A549 (cell line): Measurements from ENCODE around the gene UGT1A10. TPM values are rescaled to one million over a fixed set of nuclear protein-coding genes. Genes with fewer than 3 reads are reported as not detected.

Experiments
- ATAC-seq, 2 experiments: fragments of 200-7000 bp in 1 of 2; fragments of >200 bp in 1 of 2; cut with Nextera tagmentation in 1 of 2; cut with Tn5 transposase in 1 of 2; 3 replicates each; pipeline versions ENCODE4 v1.8.0 to v1.9.1; 2018 to 2020; ENCODE audit warnings: mild to moderate bottlenecking in 1 of 2, moderate library complexity in 1 of 2
- CTCF ChIA-PET: fragments of 300-600 bp; sonication (Branson Sonifier 250); formaldehyde crosslinking; extraction: SDS; loops from one replicate; lab custom pipeline; 2021; ENCODE audit warnings: antibody characterized with exemption, inconsistent platforms; lab: Yijun Ruan, JAX
- POLR2A ChIA-PET: fragments of 350-600 bp; formaldehyde crosslinking; extraction: SDS; loops from one replicate; lab custom pipeline; 2021; ENCODE audit warnings: antibody characterized with exemption, inconsistent platforms; lab: Yijun Ruan, JAX
- DNase-seq, 2 experiments: peaks; one replicate each; pipeline versions ENCODE4 v3.0.0 to v3.0.0-alpha.2; 2011 to 2016; ENCODE audit warnings: low read depth in 1 of 2, low spot score in 1 of 2
- FAIRE-seq: peaks from 2 replicates; lab custom pipeline; 2011; peaks lifted over from hg19 to GRCh38; lab: Jason Lieb, UNC
- H3K27ac ChIP-seq, 2 experiments: fragments of >200 bp; sonication (Bioruptor Twin); formaldehyde crosslinking; 3 replicates each; pipeline ENCODE4 v1.5.1; 2016 to 2017
- H3K4me1 ChIP-seq: fragments of >200 bp; sonication (Bioruptor Twin); formaldehyde crosslinking; 3 replicates; pipeline ENCODE4 v1.6.1; 2016
- H3K4me2 ChIP-seq: fragments of >200 bp; sonication (Bioruptor Twin); formaldehyde crosslinking; 3 replicates; pipeline ENCODE4 v1.6.1; 2016
- H3K4me3 ChIP-seq: fragments of >200 bp; sonication (Bioruptor Twin); formaldehyde crosslinking; 3 replicates; pipeline ENCODE4 v1.5.1; 2016
- H3K9me3 ChIP-seq: fragments of >200 bp; sonication (Bioruptor Twin); formaldehyde crosslinking; 3 replicates; pipeline ENCODE4 v1.6.1; 2016
- ATOH8 ChIP-seq: fragments of 250-450 bp; sonication (Bioruptor Pico); IDR thresholded peaks from 2 replicates; pipeline ENCODE4 v1.5.0; 2020; ENCODE audit warnings: low read depth, mild to moderate bottlenecking, moderate library complexity
- BHLHE40 ChIP-seq: IDR thresholded peaks from 2 replicates; pipeline ENCODE4 v1.6.1; 2012; ENCODE audit warnings: low read depth, low read length, inconsistent platforms
- CHD2 ChIP-seq: fragments of 150-350 bp; IDR thresholded peaks from 2 replicates; pipeline ENCODE4 v1.6.1; 2014; ENCODE audit warnings: low read length; ENCODE audit not compliant: partially characterized antibody
- EP300 ChIP-seq, 2 experiments: fragments of >200 bp; sonication (Bioruptor Twin); formaldehyde crosslinking; IDR thresholded peaks; 2 replicates in 1 of 2; 3 replicates in 1 of 2; pipeline ENCODE4 v1.6.1; 2016 to 2017
- HES2 ChIP-seq: fragments of >200 bp; sonication (Bioruptor Twin); formaldehyde crosslinking; IDR thresholded peaks from 2 replicates; pipeline ENCODE4 v1.6.1; 2016
- HEYL ChIP-seq: fragments of 250-450 bp; sonication (Bioruptor Pico); IDR thresholded peaks from 2 replicates; pipeline ENCODE4 v1.8.0; 2021; ENCODE audit warnings: mild to moderate bottlenecking, moderate library complexity
- HOXB13 ChIP-seq: fragments of 250-450 bp; sonication (Bioruptor Pico); IDR thresholded peaks from 2 replicates; pipeline ENCODE4 v1.5.0; 2020; ENCODE audit warnings: low read depth, mild to moderate bottlenecking, moderate library complexity
- NFE2L2 ChIP-seq: fragments of 150-350 bp; conservative IDR thresholded peaks from 2 replicates; pipeline ENCODE4 v1.6.1; 2014; ENCODE audit warnings: low read length
- NR3C1 ChIP-seq: fragments of >200 bp; sonication (Bioruptor Twin); formaldehyde crosslinking; IDR thresholded peaks from 3 replicates; pipeline ENCODE4 v1.6.1; 2017
- PHF8 ChIP-seq: fragments of 200-600 bp; sonication (generic); IDR thresholded peaks from 2 replicates; pipeline ENCODE4 v1.6.1; 2016; ENCODE audit warnings: low read depth, mild to moderate bottlenecking, antibody characterized with exemption, moderate library complexity, borderline replicate concordance
- RAD21 ChIP-seq, 2 experiments: fragments of >200 bp in 1 of 2; sonication (Bioruptor Twin) in 1 of 2; formaldehyde crosslinking in 1 of 2; IDR thresholded peaks in 1 of 2; conservative IDR thresholded peaks in 1 of 2; 2 replicates in 1 of 2; 3 replicates in 1 of 2; pipeline ENCODE4 v1.6.1; 2012 to 2018; ENCODE audit warnings: inconsistent platforms in 1 of 2
- RARB ChIP-seq: fragments of 250-450 bp; sonication (Bioruptor Pico); IDR thresholded peaks from 2 replicates; pipeline ENCODE4 v1.8.0; 2021; ENCODE audit warnings: mild to moderate bottlenecking, moderate library complexity
- RNF2 ChIP-seq: fragments of 200-600 bp; sonication (generic); IDR thresholded peaks from 2 replicates; pipeline ENCODE4 v1.6.1; 2016; ENCODE audit warnings: low read depth, mild to moderate bottlenecking, antibody characterized with exemption, moderate library complexity, borderline replicate concordance
- SREBF2 ChIP-seq: fragments of 450-650 bp; IDR thresholded peaks from 2 replicates; pipeline ENCODE4 v1.6.1; 2014; ENCODE audit warnings: mild to moderate bottlenecking, moderate library complexity
- TP53 ChIP-seq: fragments of 250-450 bp; sonication (Bioruptor Pico); IDR thresholded peaks from 2 replicates; pipeline ENCODE4 v1.5.0; 2021; ENCODE audit warnings: mild to moderate bottlenecking, moderate library complexity
- ZFP36 ChIP-seq: fragments of 450-650 bp; IDR thresholded peaks from 2 replicates; pipeline ENCODE4 v1.6.1; 2014; ENCODE audit warnings: borderline replicate concordance; ENCODE audit not compliant: partially characterized antibody
- WGBS: methylation state at CpG from one replicate; pipeline ENCODE4 v1.1.6; 2017; ENCODE audit errors: missing lambda C conversion rate; 5-methylcytosine and 5-hydroxymethylcytosine counted together
- polyA plus RNA-seq, 4 experiments: library from polyadenylated mRNA; depleted of rRNA in 3 of 4; stranded (reverse); fragments of >200 nt; fragmentation: RNase III in 1 of 4; extraction: RNeasy Plus Mini Kit Qiagen cat#74134 plus additional on column Dnase treatment in 1 of 4; gene quantifications; 2 replicates in 3 of 4; 3 replicates in 1 of 4; pipeline ENCODE4 v1.2.3, GENCODE V29; 2011 to 2017
- TF ChIP-seq, protein P1 (sequence below): IDR thresholded peaks from 2 replicates; pipeline ENCODE4 v1.6.1; 2012
- TF ChIP-seq, protein P2 (sequence below): fragments of 250-450 bp; sonication (Bioruptor Pico); IDR thresholded peaks from 2 replicates; pipeline ENCODE4 v1.5.0; 2021; ENCODE audit warnings: mild to moderate bottlenecking, moderate library complexity, borderline replicate concordance
- TF ChIP-seq, protein P3 (sequence below): fragments of 150-350 bp; IDR thresholded peaks from 2 replicates; pipeline ENCODE4 v1.6.1; 2014; ENCODE audit warnings: low read depth, mild to moderate bottlenecking, low read length

Gene UGT1A10
- polyA plus RNA-seq, 2 of the 4 experiments (the other 2 are of a cell fraction), result 0.10 TPM; not detected in 1

DNA sequence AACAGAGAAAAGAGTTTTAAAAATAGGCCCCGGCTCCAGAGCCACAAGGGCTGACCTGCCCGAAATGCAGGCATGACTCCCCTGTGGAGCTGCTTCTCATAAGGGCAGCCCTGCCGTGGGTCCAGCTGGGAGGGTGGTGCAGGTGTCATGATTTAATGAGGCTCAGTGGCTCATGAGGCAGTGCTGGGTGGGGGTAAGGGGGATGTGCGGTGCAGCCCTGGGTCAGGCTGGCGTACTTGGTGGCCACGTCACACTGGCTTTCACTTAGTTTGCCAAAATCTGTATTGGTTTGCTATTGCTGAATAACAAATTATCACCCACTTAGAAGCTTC, 184.5 kb downstream of the UGT1A10 start:
- WGBS, result 83% methylated on average over 4 of the region's 6 CpGs
- H3K9me3 ChIP-seq, result no peaks in the 10 kb centered on the region
- no peak for TF ChIP-seq NR3C1
- no peak for TF ChIP-seq RNF2
- TF ChIP-seq HEYL (CRISPR knock-in tag), result no peak
- TF ChIP-seq, protein P1, sequence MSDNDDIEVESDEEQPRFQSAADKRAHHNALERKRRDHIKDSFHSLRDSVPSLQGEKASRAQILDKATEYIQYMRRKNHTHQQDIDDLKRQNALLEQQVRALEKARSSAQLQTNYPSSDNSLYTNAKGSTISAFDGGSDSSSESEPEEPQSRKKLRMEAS, result no peak
- TF ChIP-seq HOXB13 (CRISPR knock-in tag), result no peak
- no peak for TF ChIP-seq EP300 (IDR thresholded peaks at IDR 0.05)
- TF ChIP-seq ZFP36, result no peak
- no peak for TF ChIP-seq SREBF2
- TF ChIP-seq, protein P2, sequence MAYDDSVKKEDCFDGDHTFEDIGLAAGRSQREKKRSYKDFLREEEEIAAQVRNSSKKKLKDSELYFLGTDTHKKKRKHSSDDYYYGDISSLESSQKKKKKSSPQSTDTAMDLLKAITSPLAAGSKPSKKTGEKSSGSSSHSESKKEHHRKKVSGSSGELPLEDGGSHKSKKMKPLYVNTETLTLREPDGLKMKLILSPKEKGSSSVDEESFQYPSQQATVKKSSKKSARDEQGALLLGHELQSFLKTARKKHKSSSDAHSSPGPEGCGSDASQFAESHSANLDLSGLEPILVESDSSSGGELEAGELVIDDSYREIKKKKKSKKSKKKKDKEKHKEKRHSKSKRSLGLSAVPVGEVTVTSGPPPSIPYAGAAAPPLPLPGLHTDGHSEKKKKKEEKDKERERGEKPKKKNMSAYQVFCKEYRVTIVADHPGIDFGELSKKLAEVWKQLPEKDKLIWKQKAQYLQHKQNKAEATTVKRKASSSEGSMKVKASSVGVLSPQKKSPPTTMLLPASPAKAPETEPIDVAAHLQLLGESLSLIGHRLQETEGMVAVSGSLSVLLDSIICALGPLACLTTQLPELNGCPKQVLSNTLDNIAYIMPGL (CRISPR knock-in tag), result no peak
- no peak overlapping the region for H3K4me2 ChIP-seq
- POLR2A ChIA-PET, result interaction anchor here (1.2 kb wide), 1 partner anchor 248 kb away, joined by 11 read pairs; no protein-coding TSS in a partner anchor
- peaks cover 36% of the 10 kb centered on the region for H3K4me1 ChIP-seq
- H3K27ac ChIP-seq, result peak overlapping the region; percentile 28 to 81; a peak in 3 of 6 replicates
- H3K4me3 ChIP-seq, result no peak overlapping the region
- DNase-seq (no peak), ATAC-seq (no peak), FAIRE-seq (no peak)
- CTCF ChIA-PET, result interaction anchor here (0.6 to 1.9 kb wide), 5 partner anchors 12 to 109 kb away, joined by 3 to 12 read pairs (median 3); no protein-coding TSS in a partner anchor

- Histone ChIP-seq H3K4me2 (no peak overlapping the region), H3K27ac (peak overlapping the region in 1 of 2 experiments; percentile 81; a peak in 3 of 6 replicates), H3K4me3 (no peak overlapping the region), H3K9me3 (0 out of 3 replicates have a peak, but pooled peaks cover 1% of the 10 kb centered on the region), H3K4me1 (peaks cover 33% of the 10 kb centered on the region)
- no peak for DNase-seq
- WGBS, result 94% methylated on average over 3 of the region's 3 CpGs
- no peak for ATAC-seq
- POLR2A ChIA-PET, result interaction anchor here (1.2 kb wide), 1 partner anchor 248 kb away, joined by 11 read pairs; no protein-coding TSS in a partner anchor
- FAIRE-seq, result no peak
- CTCF ChIA-PET, result interaction anchor here (0.6 to 1.9 kb wide), 5 partner anchors 12 to 110 kb away, joined by 3 to 12 read pairs (median 3); no protein-coding TSS in a partner anchor
- no peak for TF ChIP-seq CHD2
- TF ChIP-seq EP300 (IDR thresholded peaks at IDR 0.05), result no peak
- TF ChIP-seq HOXB13 (CRISPR knock-in tag), result no peak
- no peak for TF ChIP-seq NFE2L2
- no peak for TF ChIP-seq BHLHE40
- no peak for TF ChIP-seq ATOH8 (CRISPR knock-in tag)
- TF ChIP-seq SREBF2, result no peak
- no peak for TF ChIP-seq RAD21 (conservative IDR thresholded peaks at IDR 0.05 in 1 of 2, IDR thresholded peaks at IDR 0.05 in 1 of 2)
- no peak for TF ChIP-seq HES2
- TF ChIP-seq TP53 (CRISPR knock-in tag), result no peak
- no peak for TF ChIP-seq PHF8
- TF ChIP-seq, protein P3, sequence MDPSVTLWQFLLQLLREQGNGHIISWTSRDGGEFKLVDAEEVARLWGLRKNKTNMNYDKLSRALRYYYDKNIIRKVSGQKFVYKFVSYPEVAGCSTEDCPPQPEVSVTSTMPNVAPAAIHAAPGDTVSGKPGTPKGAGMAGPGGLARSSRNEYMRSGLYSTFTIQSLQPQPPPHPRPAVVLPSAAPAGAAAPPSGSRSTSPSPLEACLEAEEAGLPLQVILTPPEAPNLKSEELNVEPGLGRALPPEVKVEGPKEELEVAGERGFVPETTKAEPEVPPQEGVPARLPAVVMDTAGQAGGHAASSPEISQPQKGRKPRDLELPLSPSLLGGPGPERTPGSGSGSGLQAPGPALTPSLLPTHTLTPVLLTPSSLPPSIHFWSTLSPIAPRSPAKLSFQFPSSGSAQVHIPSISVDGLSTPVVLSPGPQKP, result no peak
- TF ChIP-seq, protein P2 (CRISPR knock-in tag), result no peak
- TF ChIP-seq RARB (CRISPR knock-in tag), result no peak
- no peak for TF ChIP-seq RNF2
- TF ChIP-seq, protein P1, result no peak
Observed at GRCh38 chr2:233821196-233821595, 184.9 kb downstream of the UGT1A10 start.
